ACC112 (cell line): ENCODE measurements around the gene SND1.

Experiments
- H2AFZ ChIP-seq: fragments of 200-600 bp; sonication (generic); one replicate; pipeline ENCODE4 v1.6.0; 2017; ENCODE audit warnings: antibody characterized with exemption, low read length; ENCODE audit not compliant: unreplicated experiment
- H3K27ac ChIP-seq: fragments of 200-600 bp; sonication (generic); 2 replicates; pipeline ENCODE4 v1.5.1; 2014; ENCODE audit warnings: low read depth, mild to moderate bottlenecking, antibody characterized with exemption, low read length, moderate library complexity
- H3K27me3 ChIP-seq: fragments of 200-600 bp; sonication (generic); 2 replicates; pipeline ENCODE4 v1.6.1; 2014; ENCODE audit warnings: mild to moderate bottlenecking, antibody characterized with exemption, low read length, moderate library complexity, mixed read lengths; ENCODE audit not compliant: insufficient read depth
- H3K36me3 ChIP-seq: fragments of 200-600 bp; sonication (generic); 2 replicates; pipeline ENCODE4 v1.6.1; 2016; ENCODE audit warnings: mild to moderate bottlenecking, antibody characterized with exemption, low read length, moderate library complexity, mixed read lengths; ENCODE audit not compliant: insufficient read depth
- H3K4me1 ChIP-seq: fragments of 200-600 bp; sonication (generic); one replicate; pipeline ENCODE4 v1.6.1; 2016; ENCODE audit warnings: low read length, mixed read lengths; ENCODE audit not compliant: insufficient read depth, unreplicated experiment, control insufficient read depth
- H3K4me3 ChIP-seq: fragments of 200-600 bp; sonication (generic); 2 replicates; pipeline ENCODE4 v1.5.1; 2014; ENCODE audit warnings: mild to moderate bottlenecking, low read depth, low read length
- H3K79me2 ChIP-seq: fragments of 200-600 bp; sonication (generic); one replicate; pipeline ENCODE4 v1.6.0; 2016; ENCODE audit warnings: low read length; ENCODE audit not compliant: control insufficient read depth, unreplicated experiment, insufficient read depth

Gene SND1

GRCh38 chr7:128115336-128115820 lies 463.4 kb downstream of the SND1 start:
- no peak overlapping the region for H3K27ac ChIP-seq
- no peaks in the 10 kb centered on the region for H3K27me3 ChIP-seq
- no peak overlapping the region for H2AFZ ChIP-seq
- peaks cover 11% of the 10 kb centered on the region for H3K4me1 ChIP-seq
- H3K36me3 ChIP-seq: no peaks in the 10 kb centered on the region
- H3K79me2 ChIP-seq: no peaks in the 10 kb centered on the region
- H3K4me3 ChIP-seq: no peak overlapping the region

DNA sequence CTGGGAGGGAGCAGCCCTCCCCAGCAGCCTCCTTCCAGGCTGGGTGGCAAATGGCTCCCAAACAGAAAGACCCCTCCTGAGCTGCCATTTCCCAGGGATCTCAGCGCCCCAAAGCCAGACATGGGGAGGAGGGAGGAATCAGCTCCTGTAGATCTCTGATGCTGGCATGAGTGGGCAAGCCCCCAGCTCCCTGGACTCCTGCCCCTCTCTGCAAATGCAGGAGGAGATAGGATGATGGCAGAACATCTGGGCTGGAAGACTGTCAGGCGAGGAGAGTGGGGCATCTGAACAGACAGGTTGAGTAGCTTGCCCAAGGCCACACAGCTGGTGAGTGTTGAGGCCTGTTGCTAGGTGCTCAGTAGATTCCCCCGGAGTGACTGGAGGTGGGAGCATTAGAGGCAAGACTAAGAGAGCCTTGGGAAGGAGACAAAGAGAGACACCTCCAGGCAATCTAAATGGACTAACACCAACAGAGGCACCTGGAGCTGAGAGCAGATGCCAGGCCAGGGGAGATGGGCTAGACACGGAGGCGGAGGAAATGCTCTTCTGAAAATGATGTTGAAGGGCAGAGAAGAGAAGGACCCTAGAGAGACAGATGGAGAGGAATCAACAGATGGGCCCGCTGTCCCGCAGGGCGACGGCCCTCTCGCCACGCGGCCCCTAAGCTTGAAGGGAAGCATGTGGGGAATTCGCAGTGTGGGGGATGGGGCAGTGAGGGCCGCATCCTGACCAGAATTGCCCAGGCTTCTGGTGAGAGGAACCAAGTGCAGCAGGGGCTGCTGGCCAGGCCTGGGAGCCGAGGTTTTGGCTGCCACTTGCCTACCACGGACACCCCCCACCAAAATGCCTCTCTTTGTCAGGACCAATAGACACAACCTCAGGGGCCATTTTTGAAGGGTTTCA lies 464.1 kb downstream of the SND1 start:
- Histone ChIP-seq H3K79me2 (no peaks in the 10 kb centered on the region), H3K27me3 (no peaks in the 10 kb centered on the region), H3K4me1 (peaks cover 11% of the 10 kb centered on the region), H3K36me3 (no peaks in the 10 kb centered on the region), H3K27ac (no peak overlapping the region), H3K4me3 (no peak overlapping the region), H2AFZ (no peak overlapping the region)

DNA sequence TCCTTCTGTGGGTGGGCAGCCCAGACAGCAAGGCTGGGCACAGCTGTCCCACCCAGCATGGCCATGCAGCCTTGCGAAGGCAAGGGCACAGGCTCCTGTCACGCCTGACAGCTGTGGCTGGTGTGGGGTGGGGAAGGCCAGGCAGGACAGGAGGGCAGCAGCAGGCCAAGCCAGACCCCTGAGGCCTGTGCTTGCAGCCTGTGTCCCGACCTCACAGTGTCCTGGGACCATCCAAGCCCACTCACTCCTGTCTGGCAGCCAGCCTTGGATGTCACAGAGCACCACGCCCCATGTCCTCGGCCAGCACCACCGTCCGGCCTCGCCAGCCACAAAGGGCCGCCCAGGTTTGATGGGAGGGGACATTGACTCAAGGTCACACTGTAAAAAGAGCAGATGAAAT lies 464.7 kb downstream of the SND1 start:
- no peaks in the 10 kb centered on the region for H3K79me2 ChIP-seq
- no peaks in the 10 kb centered on the region for H3K27me3 ChIP-seq
- H3K4me1 ChIP-seq: peaks cover 11% of the 10 kb centered on the region
- no peaks in the 10 kb centered on the region for H3K36me3 ChIP-seq
- no peak overlapping the region for H3K27ac ChIP-seq
- H2AFZ ChIP-seq: no peak overlapping the region
- no peak overlapping the region for H3K4me3 ChIP-seq

- H3K79me2 ChIP-seq: no peaks in the 10 kb centered on the region
- no peak overlapping the region for H3K27ac ChIP-seq
- H3K4me1 ChIP-seq: peaks cover 14% of the 10 kb centered on the region
- no peak overlapping the region for H2AFZ ChIP-seq
- no peaks in the 10 kb centered on the region for H3K27me3 ChIP-seq
- H3K4me3 ChIP-seq: no peak overlapping the region
- no peaks in the 10 kb centered on the region for H3K36me3 ChIP-seq
Observed at GRCh38 chr7:128117691-128118090, 465.7 kb downstream of the SND1 start.

DNA sequence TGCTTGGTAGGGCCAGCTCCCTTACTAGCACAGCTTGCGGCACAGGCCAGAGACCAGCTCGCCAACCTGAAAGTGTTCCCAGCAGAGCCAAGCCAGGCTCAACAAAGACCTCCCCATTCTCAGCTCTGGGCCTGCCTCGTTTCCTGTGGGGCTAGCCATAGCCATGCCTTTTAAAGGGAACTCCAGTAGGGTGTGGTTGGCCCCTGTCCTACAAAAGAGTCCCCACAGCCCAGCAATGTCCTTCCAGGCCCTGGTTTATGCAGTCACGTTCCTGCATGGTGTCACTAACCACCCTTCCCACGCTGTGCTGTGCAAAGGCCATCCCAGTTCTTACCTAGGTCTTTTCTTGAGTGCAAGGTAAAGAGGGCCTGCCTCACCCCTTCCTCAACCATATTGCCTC lies 467.0 kb downstream of the SND1 start:
- H3K27ac ChIP-seq: no peak overlapping the region
- H3K36me3 ChIP-seq: no peaks in the 10 kb centered on the region
- no peaks in the 10 kb centered on the region for H3K79me2 ChIP-seq
- no peaks in the 10 kb centered on the region for H3K27me3 ChIP-seq
- no peak overlapping the region for H3K4me3 ChIP-seq
- peaks cover 14% of the 10 kb centered on the region for H3K4me1 ChIP-seq
- H2AFZ ChIP-seq: no peak overlapping the region

GRCh38 chr7:128120116-128120515 lies 468.1 kb downstream of the SND1 start:
- Histone ChIP-seq H3K27me3 (no peaks in the 10 kb centered on the region), H3K36me3 (no peaks in the 10 kb centered on the region), H3K4me3 (no peak overlapping the region), H3K79me2 (no peaks in the 10 kb centered on the region), H3K27ac (no peak overlapping the region), H2AFZ (no peak overlapping the region), H3K4me1 (peaks cover 11% of the 10 kb centered on the region)

GRCh38 chr7:128120976-128121490 lies 469.0 kb downstream of the SND1 start:
- no peaks in the 10 kb centered on the region for H3K79me2 ChIP-seq
- H3K27ac ChIP-seq: no peak overlapping the region

GRCh38 chr7:128121711-128122530 lies 469.9 kb downstream of the SND1 start:
- H3K4me1 ChIP-seq: peaks cover 3% of the 10 kb centered on the region
- H3K36me3 ChIP-seq: no peaks in the 10 kb centered on the region
- no peak overlapping the region for H3K27ac ChIP-seq
- H2AFZ ChIP-seq: peak overlapping the region; percentile 76
- H3K27me3 ChIP-seq: peaks cover 4% of the 10 kb centered on the region; the same call in 1 of the 2 replicates
- no peaks in the 10 kb centered on the region for H3K79me2 ChIP-seq
- peak overlapping the region; percentile 69 for H3K4me3 ChIP-seq

More at GRCh38 chr7:128120976-128121490, 469.0 kb downstream of the SND1 start:
- Histone ChIP-seq H3K27me3 (peaks cover 3% of the 10 kb centered on the region; the same call in 1 of the 2 replicates), H3K36me3 (no peaks in the 10 kb centered on the region), H2AFZ (peak overlapping the region; percentile 76), H3K4me3 (peak overlapping the region; percentile 69; the same call in 1 of the 2 replicates), H3K4me1 (peaks cover 3% of the 10 kb centered on the region)

GRCh38 chr7:128122576-128123290 lies 470.7 kb downstream of the SND1 start:
- Histone ChIP-seq H3K79me2 (no peaks in the 10 kb centered on the region), H2AFZ (no peak overlapping the region), H3K4me1 (peaks cover 3% of the 10 kb centered on the region), H3K27me3 (peaks cover 4% of the 10 kb centered on the region; the same call in 1 of the 2 replicates), H3K36me3 (no peaks in the 10 kb centered on the region), H3K4me3 (no peak overlapping the region), H3K27ac (no peak overlapping the region)
